ENCODE measurements around the gene SH2D2A. TPM values are rescaled to one million over a fixed set of nuclear protein-coding genes. Genes with fewer than 3 reads are reported as not detected.

The SH2D2A gene
- total RNA-seq, 2 experiments from 2014 or later = 186 TPM

GRCh38 chr1:156815961-156816422 lies 656 bp downstream of the SH2D2A start:
- Mint-ChIP-seq H3K27me3 (no peaks in the 10 kb centered on the region), H3K9me3 (peaks cover 3% of the 10 kb centered on the region), H3K4me3 (peak overlapping the region; percentile 94), H3K27ac (peak overlapping the region; percentile 99), H3K4me1 (peaks cover 43% of the 10 kb centered on the region), H3K36me3 (peaks cover 52% of the 10 kb centered on the region)
- no peak for DNase-seq

DNA sequence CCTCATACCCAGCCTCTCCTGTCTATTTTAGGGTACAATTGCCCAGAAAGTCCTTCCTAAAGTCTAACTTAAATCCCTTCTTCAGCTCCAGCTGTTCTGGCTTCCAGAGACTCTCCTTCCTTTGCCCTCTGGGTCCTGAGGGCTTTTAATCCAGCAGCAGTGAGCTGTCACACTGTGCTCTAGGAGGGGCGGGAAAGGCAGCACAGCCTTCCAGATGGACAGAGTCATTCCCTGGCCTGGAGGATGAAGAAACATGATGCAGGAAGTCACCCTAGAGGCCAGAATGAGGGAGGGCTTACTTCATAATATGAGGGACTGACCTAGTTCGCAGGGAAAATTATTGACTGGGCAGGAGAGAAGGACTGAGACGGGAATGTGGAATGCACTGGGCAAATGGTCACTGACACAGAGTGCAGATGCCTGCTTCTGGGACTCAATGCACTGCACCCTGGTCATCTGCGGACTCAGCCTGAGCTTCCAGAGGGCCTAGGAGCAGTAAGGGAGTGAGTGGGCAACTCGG lies 1.3 kb downstream of the SH2D2A start:
- H3K4me1 Mint-ChIP-seq = peaks cover 44% of the 10 kb centered on the region
- H3K36me3 Mint-ChIP-seq = peaks cover 53% of the 10 kb centered on the region
- no peak for DNase-seq
- H3K27me3 Mint-ChIP-seq = no peaks in the 10 kb centered on the region
- peak overlapping the region; percentile 94 for H3K4me3 Mint-ChIP-seq
- peak overlapping the region; percentile 99 for H3K27ac Mint-ChIP-seq
- H3K9me3 Mint-ChIP-seq = no peaks in the 10 kb centered on the region

GRCh38 chr1:156814571-156815260 lies 1.9 kb downstream of the SH2D2A start:
- H3K4me3 Mint-ChIP-seq = peak overlapping the region; percentile 94
- peaks cover 53% of the 10 kb centered on the region for H3K36me3 Mint-ChIP-seq
- H3K27ac Mint-ChIP-seq = peak overlapping the region; percentile 99
- DNase-seq = peak; percentile 48
- no peaks in the 10 kb centered on the region for H3K27me3 Mint-ChIP-seq
- no peaks in the 10 kb centered on the region for H3K9me3 Mint-ChIP-seq
- H3K4me1 Mint-ChIP-seq = peaks cover 48% of the 10 kb centered on the region

GRCh38 chr1:156813750-156814570 lies 2.7 kb downstream of the SH2D2A start:
- DNase-seq = peak; percentile 80
- Mint-ChIP-seq H3K36me3 (peaks cover 58% of the 10 kb centered on the region), H3K27me3 (no peaks in the 10 kb centered on the region), H3K4me3 (peak overlapping the region; percentile 94), H3K9me3 (no peaks in the 10 kb centered on the region), H3K4me1 (peaks cover 53% of the 10 kb centered on the region), H3K27ac (peak overlapping the region; percentile 99)

DNA sequence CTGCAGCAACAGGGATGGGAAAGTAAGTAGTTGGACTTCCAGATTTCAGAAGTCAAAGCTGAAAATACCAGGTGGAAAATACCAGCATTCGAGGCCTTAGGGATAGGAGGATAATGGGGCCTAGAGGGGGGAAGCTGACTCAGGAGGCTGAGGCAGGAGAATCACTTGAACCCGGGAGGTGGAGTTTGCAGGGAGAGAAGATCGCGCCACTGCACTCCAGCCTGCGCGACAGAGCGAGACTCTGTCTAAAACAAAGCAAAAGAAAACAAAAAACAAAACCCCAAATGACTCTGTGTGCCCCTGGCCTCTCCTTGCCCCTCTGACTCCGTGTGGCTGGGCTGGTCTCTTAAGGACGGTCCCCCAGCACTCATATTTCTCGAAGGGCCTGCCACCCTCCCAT lies 3.4 kb downstream of the SH2D2A start:
- Mint-ChIP-seq H3K4me1 (peaks cover 56% of the 10 kb centered on the region), H3K27ac (peak overlapping the region; percentile 99), H3K27me3 (no peaks in the 10 kb centered on the region), H3K36me3 (peaks cover 64% of the 10 kb centered on the region), H3K4me3 (peak overlapping the region; percentile 94), H3K9me3 (no peaks in the 10 kb centered on the region)
- no peak for DNase-seq

DNA sequence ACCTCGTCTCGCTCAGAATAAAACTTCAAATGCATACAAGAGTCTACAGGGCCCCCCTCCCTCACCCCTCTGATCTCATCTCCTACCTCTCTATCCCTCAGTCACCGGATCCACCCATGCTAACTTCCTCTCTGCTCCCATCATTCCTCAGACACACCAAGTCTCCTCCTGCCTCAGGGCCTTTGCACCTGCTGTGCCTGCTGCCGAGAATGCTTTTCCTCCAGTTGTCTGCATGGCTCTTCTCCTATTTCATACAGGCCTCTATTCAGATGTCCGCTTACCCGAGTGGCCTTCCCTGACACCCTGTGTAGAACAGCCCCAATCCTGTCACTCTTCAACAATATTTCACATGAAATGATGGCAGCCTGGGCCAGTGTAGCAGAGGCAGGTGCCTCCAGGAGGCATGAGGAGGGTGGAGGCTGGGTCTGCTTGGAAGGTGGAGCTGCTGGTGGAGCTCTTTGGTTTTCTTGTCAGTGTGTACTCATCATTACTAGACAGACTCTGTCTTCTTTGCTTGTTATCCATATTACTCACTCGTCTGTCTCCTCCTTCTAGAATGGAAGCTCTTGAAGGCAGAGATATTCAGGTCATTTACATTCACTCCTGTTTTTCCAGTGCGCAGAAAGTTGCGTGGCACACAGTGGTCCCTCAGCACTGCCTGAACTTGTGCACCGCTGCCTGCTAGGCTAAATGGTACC lies 4.2 kb downstream of the SH2D2A start:
- Mint-ChIP-seq H3K27ac (peak overlapping the region; percentile 60), H3K4me1 (peaks cover 61% of the 10 kb centered on the region), H3K9me3 (no peaks in the 10 kb centered on the region), H3K27me3 (no peaks in the 10 kb centered on the region), H3K36me3 (peaks cover 73% of the 10 kb centered on the region), H3K4me3 (peak overlapping the region; percentile 94)
- DNase-seq = no peak

DNA sequence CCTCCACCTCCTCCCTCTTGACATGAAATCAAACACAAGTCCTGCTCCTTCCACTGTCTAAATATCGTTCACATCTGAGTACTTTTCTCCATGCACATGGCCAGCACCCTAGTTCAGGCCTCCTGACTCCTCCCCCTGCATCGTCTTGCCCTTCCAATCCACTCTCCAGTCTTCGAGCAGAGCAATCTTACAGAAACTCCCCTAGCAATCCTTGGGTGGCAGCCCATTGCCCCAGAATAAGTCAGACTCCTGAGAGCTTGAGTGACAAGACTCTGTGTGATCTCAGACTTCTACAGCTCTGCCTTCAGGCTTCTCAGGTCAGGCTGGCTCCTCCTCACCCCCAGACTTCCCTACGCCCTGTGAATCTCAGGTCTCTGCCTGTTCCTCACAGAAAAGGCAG lies 5.5 kb downstream of the SH2D2A start:
- peak overlapping the region; percentile 94 for H3K4me3 Mint-ChIP-seq
- H3K27ac Mint-ChIP-seq = peak overlapping the region; percentile 14
- peaks cover 62% of the 10 kb centered on the region for H3K4me1 Mint-ChIP-seq
- DNase-seq = no peak
- peaks cover 78% of the 10 kb centered on the region for H3K36me3 Mint-ChIP-seq
- no peaks in the 10 kb centered on the region for H3K27me3 Mint-ChIP-seq
- H3K9me3 Mint-ChIP-seq = no peaks in the 10 kb centered on the region

GRCh38 chr1:156809711-156810366 lies 6.8 kb downstream of the SH2D2A start:
- Mint-ChIP-seq H3K9me3 (no peaks in the 10 kb centered on the region), H3K4me3 (no peak overlapping the region), H3K27ac (peak overlapping the region; percentile 24), H3K4me1 (peaks cover 61% of the 10 kb centered on the region), H3K36me3 (peaks cover 71% of the 10 kb centered on the region), H3K27me3 (no peaks in the 10 kb centered on the region)
- no peak for DNase-seq

DNA sequence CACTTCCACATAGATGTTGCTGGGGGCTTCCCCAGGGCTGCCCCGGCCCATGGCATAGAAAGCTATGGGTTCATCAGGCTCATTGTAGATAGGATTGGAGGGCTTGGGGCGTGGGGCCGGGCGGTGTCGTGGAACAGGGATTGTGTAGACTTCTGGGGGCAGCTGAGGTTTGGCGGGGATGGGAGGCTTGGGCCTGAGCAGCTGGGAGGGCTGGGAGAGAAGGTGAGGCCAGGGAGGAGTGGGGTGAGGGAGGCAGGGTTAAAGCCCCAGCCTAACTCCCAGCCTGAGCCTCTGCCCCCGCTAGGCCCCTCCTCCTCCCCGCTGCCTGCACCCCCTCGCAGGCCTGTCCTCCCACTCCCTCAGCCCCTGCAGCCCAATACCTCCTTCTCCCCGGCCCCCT lies 7.4 kb downstream of the SH2D2A start:
- Mint-ChIP-seq H3K4me3 (no peak overlapping the region), H3K9me3 (no peaks in the 10 kb centered on the region), H3K27ac (peak overlapping the region; percentile 27), H3K36me3 (peaks cover 66% of the 10 kb centered on the region), H3K27me3 (no peaks in the 10 kb centered on the region), H3K4me1 (peaks cover 56% of the 10 kb centered on the region)
- DNase-seq = no peak

GRCh38 chr1:156808186-156809030 lies 8.2 kb downstream of the SH2D2A start:
- Mint-ChIP-seq H3K36me3 (peaks cover 61% of the 10 kb centered on the region), H3K27ac (peak overlapping the region; percentile 73), H3K9me3 (no peaks in the 10 kb centered on the region), H3K4me1 (peaks cover 54% of the 10 kb centered on the region), H3K27me3 (no peaks in the 10 kb centered on the region), H3K4me3 (peak overlapping the region; percentile 8)
- DNase-seq = no peak

GRCh38 chr1:156807627-156808026 lies 9.0 kb downstream of the SH2D2A start:
- peak; percentile 20 for DNase-seq
- Mint-ChIP-seq H3K4me1 (peaks cover 46% of the 10 kb centered on the region), H3K27me3 (no peaks in the 10 kb centered on the region), H3K9me3 (no peaks in the 10 kb centered on the region), H3K4me3 (no peak overlapping the region), H3K36me3 (peaks cover 53% of the 10 kb centered on the region), H3K27ac (peak overlapping the region; percentile 73)

- H3K36me3 Mint-ChIP-seq = peaks cover 44% of the 10 kb centered on the region
- no peak overlapping the region for H3K4me3 Mint-ChIP-seq
- H3K9me3 Mint-ChIP-seq = no peaks in the 10 kb centered on the region
- peaks cover 38% of the 10 kb centered on the region for H3K4me1 Mint-ChIP-seq
- H3K27ac Mint-ChIP-seq = peak overlapping the region; percentile 73
- no peak for DNase-seq
- H3K27me3 Mint-ChIP-seq = no peaks in the 10 kb centered on the region
Measured at GRCh38 chr1:156806512-156807440, 9.9 kb downstream of the SH2D2A start.

Measured in activated naive CD8-positive, alpha-beta T cell treated with anti-CD3 and anti-CD28 coated beads for 36 hours (primary cell).